ENCODE measurements around the gene ORM2. TPM values are rescaled to one million over a fixed set of nuclear protein-coding genes. Genes with fewer than 3 reads are reported as not detected.
"Not testable (repeated sequence)": the region's sequence is repeated elsewhere in the genome, so short reads cannot be mapped to it uniquely, and the experiment has no call there.

The ORM2 gene
- total RNA-seq, 1 donor from 2014 or later, result not detected

DNA sequence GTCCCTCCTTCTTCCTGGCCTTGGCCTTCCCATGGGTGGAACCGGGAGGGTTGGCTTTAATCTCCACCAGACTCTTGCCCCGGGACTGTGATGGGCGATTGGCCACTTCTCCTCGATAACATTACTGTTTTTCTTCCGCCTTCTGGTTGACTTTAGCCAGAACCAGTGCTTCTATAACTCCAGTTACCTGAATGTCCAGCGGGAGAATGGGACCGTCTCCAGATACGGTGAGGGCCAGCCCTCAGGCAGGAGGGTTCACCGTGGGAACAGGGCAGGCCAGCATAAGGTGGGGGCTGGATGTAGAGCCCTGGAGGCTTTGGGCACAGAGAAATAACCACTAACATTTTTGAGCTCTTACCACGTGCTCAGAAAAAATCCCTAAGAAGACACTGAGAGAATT, 967 bp downstream of the ORM2 start:
- no peaks in the 10 kb centered on the region for H3K4me1 ChIP-seq
- H3K27ac Mint-ChIP-seq, result no peak overlapping the region
- no peaks in the 10 kb centered on the region for H3K79me2 ChIP-seq (ENCODE audit: low read depth)
- no peak overlapping the region for H3K4me3 ChIP-seq
- H3K36me3 Mint-ChIP-seq, result no peaks in the 10 kb centered on the region
- no peak for DNase-seq (ENCODE audit: low spot score)
- no peaks in the 10 kb centered on the region for H3K36me3 ChIP-seq
- H4K20me1 ChIP-seq (ENCODE audit: low read depth), result no peaks in the 10 kb centered on the region
- no peak overlapping the region for H2AFZ ChIP-seq (replicated peaks)
- H3K4me3 Mint-ChIP-seq, result no peak overlapping the region
- no peaks in the 10 kb centered on the region for H3K27me3 Mint-ChIP-seq (ENCODE audit: insufficient read depth, low read depth)
- no peak for TF ChIP-seq EZH2phosphoT487 (IDR thresholded peaks at IDR 0.05)
- TF ChIP-seq, protein P1, sequence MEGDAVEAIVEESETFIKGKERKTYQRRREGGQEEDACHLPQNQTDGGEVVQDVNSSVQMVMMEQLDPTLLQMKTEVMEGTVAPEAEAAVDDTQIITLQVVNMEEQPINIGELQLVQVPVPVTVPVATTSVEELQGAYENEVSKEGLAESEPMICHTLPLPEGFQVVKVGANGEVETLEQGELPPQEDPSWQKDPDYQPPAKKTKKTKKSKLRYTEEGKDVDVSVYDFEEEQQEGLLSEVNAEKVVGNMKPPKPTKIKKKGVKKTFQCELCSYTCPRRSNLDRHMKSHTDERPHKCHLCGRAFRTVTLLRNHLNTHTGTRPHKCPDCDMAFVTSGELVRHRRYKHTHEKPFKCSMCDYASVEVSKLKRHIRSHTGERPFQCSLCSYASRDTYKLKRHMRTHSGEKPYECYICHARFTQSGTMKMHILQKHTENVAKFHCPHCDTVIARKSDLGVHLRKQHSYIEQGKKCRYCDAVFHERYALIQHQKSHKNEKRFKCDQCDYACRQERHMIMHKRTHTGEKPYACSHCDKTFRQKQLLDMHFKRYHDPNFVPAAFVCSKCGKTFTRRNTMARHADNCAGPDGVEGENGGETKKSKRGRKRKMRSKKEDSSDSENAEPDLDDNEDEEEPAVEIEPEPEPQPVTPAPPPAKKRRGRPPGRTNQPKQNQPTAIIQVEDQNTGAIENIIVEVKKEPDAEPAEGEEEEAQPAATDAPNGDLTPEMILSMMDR (IDR thresholded peaks at IDR 0.05), result no peak
- no peak for TF ChIP-seq EZH2 (IDR thresholded peaks at IDR 0.05)
- H3K9ac ChIP-seq, result no peak overlapping the region
- no peak overlapping the region for H3K27ac ChIP-seq
- H3K4me2 ChIP-seq, result no peak overlapping the region
- no peaks in the 10 kb centered on the region for H3K9me3 ChIP-seq (ENCODE audit: low read depth)
- no peaks in the 10 kb centered on the region for H3K9me3 Mint-ChIP-seq
- H3K4me1 Mint-ChIP-seq, result no peaks in the 10 kb centered on the region
- no peaks in the 10 kb centered on the region for H3K27me3 ChIP-seq
- no peaks in the 10 kb centered on the region for H3F3A ChIP-seq (ENCODE audit: low read depth)

DNA sequence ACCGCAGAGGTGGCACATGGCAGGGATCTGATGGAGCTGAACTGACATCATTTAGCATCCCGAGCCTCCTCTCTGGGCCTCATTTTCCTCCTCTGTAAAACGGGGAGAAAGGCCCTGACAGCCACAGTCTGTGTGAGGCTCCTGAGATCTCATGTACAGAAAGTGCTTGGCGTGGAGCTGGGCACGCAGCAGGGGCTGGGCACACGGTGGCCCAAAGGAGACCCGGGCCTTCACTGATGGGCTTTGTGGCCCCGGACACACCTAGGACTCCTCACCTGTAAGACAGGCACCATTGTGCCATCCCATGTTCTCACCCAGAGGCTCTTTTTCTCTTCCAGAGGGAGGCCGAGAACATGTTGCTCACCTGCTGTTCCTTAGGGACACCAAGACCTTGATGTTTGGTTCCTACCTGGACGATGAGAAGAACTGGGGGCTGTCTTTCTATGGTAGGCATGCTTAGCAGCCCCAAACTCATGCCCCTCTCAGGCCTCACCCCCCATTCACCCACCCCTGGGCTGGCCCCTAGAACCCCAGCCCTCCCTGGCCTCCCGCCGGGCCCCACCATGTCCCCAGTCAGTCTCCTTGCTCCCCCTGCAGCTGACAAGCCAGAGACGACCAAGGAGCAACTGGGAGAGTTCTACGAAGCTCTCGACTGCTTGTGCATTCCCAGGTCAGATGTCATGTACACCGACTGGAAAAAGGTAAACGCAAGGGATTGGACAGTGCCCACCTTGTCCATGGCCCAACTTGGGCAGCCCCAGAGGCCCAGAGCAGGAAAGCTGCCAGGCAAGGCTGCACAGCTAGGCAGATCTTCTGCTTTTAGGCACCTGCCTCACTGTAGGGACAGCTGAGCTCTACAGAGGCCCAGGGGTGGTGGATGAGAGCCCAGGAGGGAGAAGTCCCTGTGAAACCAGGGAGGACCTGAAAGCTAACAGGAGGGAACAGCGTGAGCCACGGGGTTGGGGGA, 1.8 kb downstream of the ORM2 start:
- H3K4me2 ChIP-seq; H3K9me3 Mint-ChIP-seq; H3K27ac Mint-ChIP-seq; H3K4me3 ChIP-seq; H4K20me1 ChIP-seq (ENCODE audit: low read depth); H3K4me1 Mint-ChIP-seq; H3K4me3 Mint-ChIP-seq; H3K79me2 ChIP-seq (ENCODE audit: low read depth); H3K9me3 ChIP-seq (ENCODE audit: low read depth); H3K27ac ChIP-seq; H2AFZ ChIP-seq (replicated peaks); H3K9ac ChIP-seq; H3F3A ChIP-seq (ENCODE audit: low read depth); H3K36me3 ChIP-seq; H3K36me3 Mint-ChIP-seq; H3K27me3 Mint-ChIP-seq (ENCODE audit: insufficient read depth, low read depth); H3K27me3 ChIP-seq; DNase-seq (ENCODE audit: low spot score); H3K4me1 ChIP-seq: not testable (repeated sequence)

DNA sequence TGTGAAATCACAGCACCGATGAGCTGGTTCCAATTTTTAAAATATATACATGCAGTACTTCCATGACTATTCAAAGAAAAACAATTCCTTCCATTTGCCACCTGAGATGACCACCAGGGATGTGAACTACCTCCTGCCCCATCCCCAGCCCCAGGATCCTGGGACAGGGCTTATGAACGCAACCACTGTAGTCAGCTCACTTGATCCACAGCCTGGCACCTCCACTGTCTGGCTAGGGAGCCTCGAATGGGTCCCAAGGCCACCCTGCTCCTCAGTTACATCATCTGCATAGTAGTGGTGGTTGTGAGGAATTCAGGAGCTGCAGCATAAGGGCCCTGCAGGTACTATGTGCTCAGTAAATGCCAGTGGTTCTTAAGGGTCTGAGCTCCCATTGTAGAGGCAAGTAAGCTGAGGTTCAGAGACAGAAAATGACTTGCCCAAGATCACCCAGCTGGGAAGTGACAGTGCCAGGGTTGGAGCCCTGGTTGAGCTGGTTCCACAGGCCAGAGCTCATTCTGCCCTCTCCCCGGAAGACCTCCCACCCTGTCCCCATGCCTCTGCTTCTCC, 2.9 kb downstream of the ORM2 start:
- H3F3A ChIP-seq (ENCODE audit: low read depth); DNase-seq (ENCODE audit: low spot score); H3K4me1 Mint-ChIP-seq; H4K20me1 ChIP-seq (ENCODE audit: low read depth); H2AFZ ChIP-seq (replicated peaks); H3K36me3 Mint-ChIP-seq; H3K36me3 ChIP-seq; H3K79me2 ChIP-seq (ENCODE audit: low read depth); H3K9me3 Mint-ChIP-seq; H3K27ac ChIP-seq; H3K27me3 ChIP-seq; H3K27me3 Mint-ChIP-seq (ENCODE audit: insufficient read depth, low read depth); H3K4me3 Mint-ChIP-seq; H3K9ac ChIP-seq; H3K4me2 ChIP-seq; H3K9me3 ChIP-seq (ENCODE audit: low read depth); H3K4me3 ChIP-seq; H3K4me1 ChIP-seq; H3K27ac Mint-ChIP-seq: not testable (repeated sequence)

DNA sequence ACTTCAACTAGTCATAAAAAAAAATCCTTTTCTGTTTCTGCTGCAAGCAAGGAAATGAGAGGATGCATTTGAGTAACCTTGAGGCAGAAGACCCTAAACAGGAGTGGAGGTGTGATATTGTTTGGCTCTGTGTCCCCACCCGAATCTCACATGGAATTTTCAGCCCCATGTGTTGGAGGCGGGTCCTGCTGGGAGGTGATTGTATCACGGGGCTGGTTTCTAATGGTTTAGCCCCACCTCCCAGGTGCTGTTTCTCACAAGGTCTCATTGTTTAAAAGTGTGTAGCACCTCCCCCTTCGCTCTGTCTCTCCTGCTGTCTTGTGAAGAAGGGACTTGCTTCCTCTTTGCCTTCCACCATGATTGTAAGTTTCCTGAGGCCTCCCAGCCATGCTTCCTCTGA, 4.0 kb downstream of the ORM2 start:
- not testable (repeated sequence) for H3K4me1 ChIP-seq; H2AFZ ChIP-seq (replicated peaks); H3K36me3 ChIP-seq; H3K4me1 Mint-ChIP-seq; DNase-seq (ENCODE audit: low spot score); H3K79me2 ChIP-seq (ENCODE audit: low read depth); H3K27me3 ChIP-seq; H3K9me3 ChIP-seq (ENCODE audit: low read depth); H3F3A ChIP-seq (ENCODE audit: low read depth); H3K9me3 Mint-ChIP-seq; H3K4me2 ChIP-seq; H3K4me3 Mint-ChIP-seq; H4K20me1 ChIP-seq (ENCODE audit: low read depth); H3K27ac Mint-ChIP-seq; H3K4me3 ChIP-seq; H3K27me3 Mint-ChIP-seq (ENCODE audit: insufficient read depth, low read depth); H3K9ac ChIP-seq; H3K27ac ChIP-seq; H3K36me3 Mint-ChIP-seq

All from neural progenitor cell (in vitro differentiated cells).